Dedifferentiated amniotic fluid mesenchymal stem cell (primary cell): ENCODE measurements around the gene BICD2.
"Not testable (repeated sequence)": the region's sequence is repeated elsewhere in the genome, so short reads cannot be mapped to it uniquely, and the experiment has no call there.

Source experiments
- DNase-seq: peaks from one replicate; pipeline ENCODE4 v3.0.0-alpha.2; 2016; ENCODE audit errors: extremely low spot score

Gene BICD2

GRCh38 chr9:92770360-92770995 is 5.8 kb upstream of the BICD2 start:
- DNase-seq = no peak

GRCh38 chr9:92769990-92770359 is 5.3 kb upstream of the BICD2 start:
- no peak for DNase-seq

- no peak for DNase-seq
These were observed 4.7 kb upstream of the BICD2 start for GRCh38 chr9:92769286-92769685.

- DNase-seq = not testable (repeated sequence)
These were observed 4.2 kb upstream of the BICD2 start for GRCh38 chr9:92768816-92769215.

GRCh38 chr9:92767066-92768054 is 2.7 kb upstream of the BICD2 start:
- DNase-seq = no peak

GRCh38 chr9:92764988-92765936 is 629 bp upstream of the BICD2 start:
- peak; percentile 93 for DNase-seq

- no peak for DNase-seq
These were observed 782 bp downstream of the BICD2 start for GRCh38 chr9:92763721-92764380.

- DNase-seq = no peak
These were observed 1.6 kb downstream of the BICD2 start for GRCh38 chr9:92762781-92763708.

GRCh38 chr9:92762196-92762595 is 2.4 kb downstream of the BICD2 start:
- DNase-seq = no peak

- DNase-seq = no peak
These were observed 2.9 kb downstream of the BICD2 start for GRCh38 chr9:92761686-92762085.

GRCh38 chr9:92760494-92760893 is 4.1 kb downstream of the BICD2 start:
- no peak for DNase-seq

- DNase-seq = no peak
These were observed 4.6 kb downstream of the BICD2 start for GRCh38 chr9:92760070-92760469.

- no peak for DNase-seq
These were observed 5.2 kb downstream of the BICD2 start for GRCh38 chr9:92759446-92759845.

- no peak for DNase-seq
These were observed 7.8 kb downstream of the BICD2 start for GRCh38 chr9:92756792-92757191.

GRCh38 chr9:92754091-92754745 is 10.4 kb downstream of the BICD2 start:
- no peak for DNase-seq

GRCh38 chr9:92752812-92753404 is 11.7 kb downstream of the BICD2 start:
- DNase-seq = no peak

GRCh38 chr9:92749934-92750315 is 14.7 kb downstream of the BICD2 start:
- DNase-seq = no peak

GRCh38 chr9:92749071-92749933 is 15.3 kb downstream of the BICD2 start:
- DNase-seq = no peak

- DNase-seq = no peak
These were observed 16.5 kb downstream of the BICD2 start for GRCh38 chr9:92748233-92748497.
